HepG2 (cell line): ENCODE results near the gene DNAJC7. TPM values are rescaled to one million over a fixed set of nuclear protein-coding genes. Genes with fewer than 3 reads are reported as not detected.
"Not testable (repeated sequence)": the region's sequence is repeated elsewhere in the genome, so short reads cannot be mapped to it uniquely, and the experiment has no call there.

Experiments used
- ATAC-seq: fragments of 200-7000 bp; cut with Tn5 transposase; 3 replicates; pipeline ENCODE4 v1.9.1; 2020; ENCODE audit warnings: mild to moderate bottlenecking, moderate library complexity
- BruUV-seq: library from RNA; stranded (reverse); fragments of 400-500 nt; replicated peaks from 2 replicates; lab custom pipeline; 2021; lab: Mats Ljungman, UMichigan
- CTCF ChIA-PET: fragments of 300-600 bp; formaldehyde crosslinking; extraction: SDS; loops from one replicate; lab custom pipeline; 2021; ENCODE audit warnings: low total read pairs, inconsistent platforms, low intra/inter-chr PET ratio; lab: Yijun Ruan, JAX
- POLR2A ChIA-PET: fragments of 350-600 bp; sonication (Branson Sonifier 250); formaldehyde crosslinking; loops from one replicate; lab custom pipeline; 2020; ENCODE audit warnings: antibody characterized with exemption, inconsistent platforms; lab: Yijun Ruan, JAX
- DNase-seq: peaks from one replicate; pipeline ENCODE4 v3.0.0-alpha.2; 2015; ENCODE audit warnings: low spot score
- FAIRE-seq: peaks from 3 replicates; lab custom pipeline; 2011; peaks lifted over from hg19 to GRCh38; lab: Jason Lieb, UNC
- H2AFZ ChIP-seq: one replicate; pipeline ENCODE4 v1.6.1; 2011; ENCODE audit warnings: low read length, inconsistent platforms
- H3K27ac ChIP-seq: fragments of 300-600 bp; 3 replicates; pipeline ENCODE4 v1.8.0; 2011; ENCODE audit warnings: mixed run types, mild to moderate bottlenecking, mixed read lengths, low read length, inconsistent platforms; ENCODE audit not compliant: insufficient read depth; ENCODE audit errors: extremely low read length
- H3K27me3 ChIP-seq, 2 experiments: fragments of 200-600 bp in 1 of 2; 2 replicates in 1 of 2; 3 replicates in 1 of 2; pipeline versions ENCODE4 v1.6.0 to v1.8.0; 2011; ENCODE audit warnings: low read length in 2 of 2, mild to moderate bottlenecking in 2 of 2, moderate library complexity in 2 of 2, inconsistent platforms in 1 of 2; ENCODE audit not compliant: insufficient read depth in 2 of 2, control insufficient read depth in 1 of 2
- H3K36me3 ChIP-seq, 2 experiments: fragments of 200-600 bp in 1 of 2; replicated peaks in 1 of 2; 2 replicates in 1 of 2; 3 replicates in 1 of 2; pipeline versions ENCODE4 v1.5.1 to v1.8.0; 2011; ENCODE audit warnings: low read length in 2 of 2, inconsistent platforms in 1 of 2; ENCODE audit not compliant: insufficient read depth in 2 of 2, control insufficient read depth in 1 of 2
- H3K4me1 ChIP-seq: 2 replicates; pipeline ENCODE4 v1.5.1; 2012; ENCODE audit warnings: low read length, inconsistent platforms; ENCODE audit not compliant: insufficient read depth
- H3K4me2 ChIP-seq: 2 replicates; pipeline ENCODE4 v1.6.0; 2011; ENCODE audit warnings: low read depth, low read length, inconsistent platforms
- H3K4me3 ChIP-seq, 3 experiments: fragments of 200-600 bp in 1 of 3; sonication (generic), shearing (Covaris generic) in 1 of 3; replicated peaks in 1 of 3; 2 replicates each; pipeline ENCODE4 v1.5.1; 2011 to 2016; ENCODE audit warnings: low read length in 3 of 3, inconsistent platforms in 2 of 3, low read depth in 2 of 3, mild to moderate bottlenecking in 2 of 3, control low read depth in 1 of 3, mixed read lengths in 1 of 3; ENCODE audit not compliant: insufficient read depth in 1 of 3
- H3K79me2 ChIP-seq: one replicate; pipeline ENCODE4 v1.6.1; 2011; ENCODE audit warnings: low read length, inconsistent platforms; ENCODE audit not compliant: insufficient read depth
- H3K9ac ChIP-seq: 2 replicates; pipeline ENCODE4 v1.6.0; 2011; ENCODE audit warnings: mild to moderate bottlenecking, low read depth, low read length, inconsistent platforms; ENCODE audit not compliant: insufficient read depth
- H3K9me3 ChIP-seq: 2 replicates; pipeline ENCODE4 v1.5.1; 2012; ENCODE audit warnings: mild to moderate bottlenecking, low read length
- H4K20me1 ChIP-seq: 2 replicates; pipeline ENCODE4 v1.6.0; 2011; ENCODE audit warnings: inconsistent platforms, mild to moderate bottlenecking, low read length, moderate library complexity; ENCODE audit not compliant: insufficient read depth
- ATF3 ChIP-seq: sonication (generic); formaldehyde crosslinking; IDR thresholded peaks from 2 replicates; pipeline ENCODE4 v1.4.0; 2020; ENCODE audit warnings: missing genetic modification reagents
- CENPT ChIP-seq: sonication (generic); formaldehyde crosslinking; IDR thresholded peaks from 2 replicates; pipeline ENCODE4 v1.8.0; 2022; ENCODE audit warnings: low read depth, mild to moderate bottlenecking, moderate library complexity, missing genetic modification reagents
- FOXO1 ChIP-seq: sonication (generic); formaldehyde crosslinking; IDR thresholded peaks from 2 replicates; pipeline ENCODE4 v1.4.0; 2020; ENCODE audit warnings: missing genetic modification reagents
- NFE2L2 ChIP-seq: fragments of 150-350 bp; IDR thresholded peaks from 2 replicates; pipeline ENCODE4 v1.6.1; 2014; ENCODE audit warnings: low read length
- NRL ChIP-seq: sonication (generic); formaldehyde crosslinking; IDR thresholded peaks from 2 replicates; pipeline ENCODE4 v1.5.0; 2020; ENCODE audit warnings: missing genetic modification reagents, mild to moderate bottlenecking, moderate library complexity, borderline replicate concordance
- TBX2 ChIP-seq: sonication (generic); formaldehyde crosslinking; IDR thresholded peaks from 2 replicates; pipeline ENCODE4 v1.5.0; 2020; ENCODE audit warnings: missing genetic modification reagents, mild to moderate bottlenecking, borderline replicate concordance
- TFDP1 ChIP-seq: IDR thresholded peaks from 2 replicates; pipeline ENCODE4 v1.6.1; 2016; ENCODE audit warnings: missing compliant biosample characterization, missing genetic modification reagents, borderline replicate concordance
- ZNF615 ChIP-seq: sonication (generic); formaldehyde crosslinking; IDR thresholded peaks from 2 replicates; pipeline ENCODE4 v1.5.0; 2020; ENCODE audit warnings: mild to moderate bottlenecking, missing genetic modification reagents, borderline replicate concordance
- ZNF629 ChIP-seq: sonication (generic); formaldehyde crosslinking; conservative IDR thresholded peaks from 2 replicates; pipeline ENCODE4 v1.5.0; 2020; ENCODE audit warnings: missing genetic modification reagents
- ZNF768 ChIP-seq: sonication (generic); formaldehyde crosslinking; IDR thresholded peaks from 2 replicates; pipeline ENCODE4 v1.4.0; 2020; ENCODE audit warnings: missing genetic modification reagents
- WGBS: methylation state at CpG from one replicate; pipeline ENCODE4 v1.1.6; 2017; ENCODE audit warnings: low lambda C conversion rate; 5-methylcytosine and 5-hydroxymethylcytosine counted together
- in situ Hi-C: cut with HindIII; loops from 2 replicates; pipeline ENCODE4 v1.10.0; 2017; ENCODE audit warnings: low pct_unique_long_range_greater_than_20kb; ENCODE audit not compliant: extremely low pct_ligation_motif_present
- intact Hi-C: fragments of 100-400 bp; cut with micrococcal nuclease; formaldehyde crosslinking; loops from one replicate; pipeline ENCODE4 v1.10.0; 2022; ENCODE audit not compliant: unreplicated experiment
- polyA plus RNA-seq, 8 experiments: library from polyadenylated mRNA; depleted of rRNA in 3 of 8; stranded (reverse) in 7 of 8; unstranded in 1 of 8; fragments of >200 nt; fragmentation: Illumina TruSeq in 4 of 8; extraction: Trizol in 4 of 8; gene quantifications; 2 replicates each; pipeline versions ENCODE4 v1.2.1 to v1.2.3, GENCODE V29; 2011 to 2016; ENCODE audit warnings: low read depth in 4 of 8, missing spikeins in 1 of 8, mixed read lengths in 1 of 8; ENCODE audit not compliant: insufficient read depth in 1 of 8
- total RNA-seq, 5 experiments: library from RNA; depleted of rRNA; stranded (reverse); fragments of >200 nt; fragmentation: Illumina TruSeq; extraction: Trizol; gene quantifications; 2 replicates each; pipeline ENCODE4 v1.2.3, GENCODE V29; 2016; ENCODE audit warnings: low read depth in 1 of 5
- TF ChIP-seq, protein P1 (sequence below): sonication (generic); formaldehyde crosslinking; IDR thresholded peaks from 2 replicates; pipeline ENCODE4 v1.4.0; 2020; ENCODE audit warnings: mild to moderate bottlenecking, low read depth, missing genetic modification reagents
- TF ChIP-seq, protein P2 (sequence below): sonication (generic); formaldehyde crosslinking; IDR thresholded peaks from 2 replicates; pipeline ENCODE4 v1.8.1; 2023; ENCODE audit warnings: mild to moderate bottlenecking, missing genetic modification reagents

Gene DNAJC7
- total and polyA plus RNA-seq, 2 of the 13 experiments (the other 11 are each of a cell fraction or from before 2014, with no cell fraction given): 47.7 to 132 TPM

GRCh38 chr17:42020845-42021244 is 3.6 kb upstream of the DNAJC7 start:
- H3K9me3 ChIP-seq, H2AFZ ChIP-seq, H4K20me1 ChIP-seq, DNase-seq, ATAC-seq, H3K27me3 ChIP-seq, FAIRE-seq, CTCF ChIA-PET, intact Hi-C loops, BruUV-seq, in situ Hi-C loops, H3K27ac ChIP-seq: not testable (repeated sequence)
- Histone ChIP-seq H3K36me3 (peaks cover 9 to 27% of the 10 kb centered on the region in 2 experiments), H3K79me2 (peaks cover 40% of the 10 kb centered on the region), H3K9ac (peak overlapping the region; percentile 93), H3K4me2 (peak overlapping the region; percentile 79), H3K4me1 (peaks cover 62% of the 10 kb centered on the region), H3K4me3 (peak overlapping the region; percentile 89 to 91 (median 89))
- POLR2A ChIA-PET: interaction anchor here (1.3 to 7.5 kb wide), 6 partner anchors 8 to 102 kb away, joined by 4 to 183 read pairs (median 14); partner anchors contain the start of genes ACLY and CNP
- 0 out of 2 replicates have a peak, but pooled peaks have one; percentile 30 for TF ChIP-seq NRL (CRISPR knock-in tag)
- WGBS: 50% methylated on average over 8 of the region's 8 CpGs

- Histone ChIP-seq H2AFZ (peak within 1 kb of the TSS; percentile 73), H4K20me1 (no peaks in the 10 kb centered on the region), H3K27me3 (peaks cover 0 to 3% of the 10 kb centered on the region in 2 experiments; a peak in 1 of 5 replicates), H3K27ac (peak within 1 kb of the TSS; percentile 64), H3K4me1 (peaks cover 62% of the 10 kb centered on the region), H3K36me3 (peaks cover 9 to 27% of the 10 kb centered on the region in 2 experiments), H3K79me2 (peaks cover 51% of the 10 kb centered on the region), H3K4me2 (peak within 1 kb of the TSS; percentile 79), H3K9ac (peak within 1 kb of the TSS; percentile 93), H3K9me3 (no peaks in the 10 kb centered on the region), H3K4me3 (peak within 1 kb of the TSS; percentile 89 to 91 (median 89))
- DNase-seq (peak; percentile 89), ATAC-seq (peak; percentile 75), FAIRE-seq (no peak)
- in situ Hi-C loops (loop anchor here (5.0 kb wide), 1 partner anchor 52 kb away; the partner anchor contains the start of gene CNP), intact Hi-C loops (no loop called here)
- 10% methylated on average over 37 of the region's 49 CpGs for WGBS
- ChIA-PET POLR2A (interaction anchor here (0.6 to 7.5 kb wide), 15 partner anchors 9 to 369 kb away, joined by 3 to 183 read pairs (median 6); partner anchors contain the start of genes ACLY, CNP, EIF1 and KAT2A), CTCF (interaction anchor here (1.2 kb wide), 1 partner anchor 30 kb away, joined by 4 read pairs; no protein-coding TSS in a partner anchor)
- no TSS peak for BruUV-seq
- peak; percentile 98 for TF ChIP-seq TBX2 (CRISPR knock-in tag)
- TF ChIP-seq ZNF615 (CRISPR knock-in tag): no peak
- peak; percentile 83; the same call in 1 of the 2 replicates for TF ChIP-seq TFDP1 (CRISPR knock-in tag)
- 0 out of 2 replicates have a peak, but pooled peaks have one; percentile 0 for TF ChIP-seq NFE2L2
- TF ChIP-seq, protein P1, sequence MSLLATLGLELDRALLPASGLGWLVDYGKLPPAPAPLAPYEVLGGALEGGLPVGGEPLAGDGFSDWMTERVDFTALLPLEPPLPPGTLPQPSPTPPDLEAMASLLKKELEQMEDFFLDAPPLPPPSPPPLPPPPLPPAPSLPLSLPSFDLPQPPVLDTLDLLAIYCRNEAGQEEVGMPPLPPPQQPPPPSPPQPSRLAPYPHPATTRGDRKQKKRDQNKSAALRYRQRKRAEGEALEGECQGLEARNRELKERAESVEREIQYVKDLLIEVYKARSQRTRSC (CRISPR knock-in tag): no peak
- TF ChIP-seq, protein P2, sequence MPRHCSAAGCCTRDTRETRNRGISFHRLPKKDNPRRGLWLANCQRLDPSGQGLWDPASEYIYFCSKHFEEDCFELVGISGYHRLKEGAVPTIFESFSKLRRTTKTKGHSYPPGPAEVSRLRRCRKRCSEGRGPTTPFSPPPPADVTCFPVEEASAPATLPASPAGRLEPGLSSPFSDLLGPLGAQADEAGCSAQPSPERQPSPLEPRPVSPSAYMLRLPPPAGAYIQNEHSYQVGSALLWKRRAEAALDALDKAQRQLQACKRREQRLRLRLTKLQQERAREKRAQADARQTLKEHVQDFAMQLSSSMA (CRISPR knock-in tag): peak; percentile 83
- no peak for TF ChIP-seq CENPT (CRISPR knock-in tag)
- TF ChIP-seq ZNF768 (CRISPR knock-in tag): peak; percentile 84
- peak; percentile 45 for TF ChIP-seq ATF3 (CRISPR knock-in tag)
- TF ChIP-seq ZNF629 (CRISPR knock-in tag): peak; percentile 16; the same call in 1 of the 2 replicates
- no peak; the same call in 1 of the 2 replicates for TF ChIP-seq FOXO1 (CRISPR knock-in tag)
Measured at GRCh38 chr17:42019509-42020404, 2.5 kb upstream of the DNAJC7 start, which contains the start of gene NKIRAS2. Gene NKIRAS2 (plus strand): TSS chr17:42020090. CDS start chr17:42021578, 1,488 bp downstream.
